ENCODE data around the gene CLHC1.

CLHC1 gene

DNA sequence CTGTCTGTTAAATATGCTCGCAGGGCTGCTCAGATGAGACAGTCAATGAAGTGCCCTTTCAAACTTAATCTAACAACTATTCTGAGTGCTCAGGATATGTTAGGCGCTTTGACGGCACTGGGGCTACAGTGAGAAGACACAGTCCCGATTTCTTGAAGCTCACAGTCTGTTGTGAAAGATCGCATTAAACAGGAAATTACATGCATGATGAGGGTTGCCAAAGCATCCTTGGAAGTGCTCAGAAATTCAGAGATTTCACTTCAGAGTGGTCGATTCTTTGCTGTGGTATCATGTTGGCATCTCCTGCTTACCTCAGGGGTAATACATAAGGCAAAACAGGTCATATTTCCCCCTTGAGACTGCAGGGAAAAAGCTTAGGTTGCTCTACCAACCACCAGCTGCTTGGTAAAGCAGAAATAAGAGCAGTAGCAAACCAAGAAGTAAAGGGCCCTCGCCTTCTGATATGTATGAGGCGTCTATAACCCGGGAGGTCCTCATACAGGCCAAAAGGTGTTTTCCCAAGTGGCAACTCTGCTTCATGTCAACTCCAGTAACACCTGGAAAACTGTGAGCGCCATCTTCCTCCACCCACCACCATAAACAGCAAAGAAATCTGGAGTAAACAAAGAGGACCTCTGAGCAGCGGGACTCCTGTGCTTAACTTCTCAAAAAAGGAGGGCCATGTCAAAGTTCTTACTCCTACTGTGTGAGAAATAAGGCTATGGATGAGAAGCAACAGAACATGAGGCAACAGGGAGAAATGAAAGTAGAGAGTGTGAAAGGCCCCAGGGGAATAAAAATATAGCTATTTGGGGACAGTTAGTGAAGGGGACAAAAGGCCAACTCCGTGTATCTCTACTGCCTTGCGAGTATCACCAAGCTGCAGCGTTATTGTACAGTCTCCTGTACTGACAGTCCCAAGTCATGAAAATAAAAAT, 79.3 kb downstream of the CLHC1 start:
- H3K27ac ChIP-seq = no peak overlapping the region
- TF ChIP-seq, protein P1, sequence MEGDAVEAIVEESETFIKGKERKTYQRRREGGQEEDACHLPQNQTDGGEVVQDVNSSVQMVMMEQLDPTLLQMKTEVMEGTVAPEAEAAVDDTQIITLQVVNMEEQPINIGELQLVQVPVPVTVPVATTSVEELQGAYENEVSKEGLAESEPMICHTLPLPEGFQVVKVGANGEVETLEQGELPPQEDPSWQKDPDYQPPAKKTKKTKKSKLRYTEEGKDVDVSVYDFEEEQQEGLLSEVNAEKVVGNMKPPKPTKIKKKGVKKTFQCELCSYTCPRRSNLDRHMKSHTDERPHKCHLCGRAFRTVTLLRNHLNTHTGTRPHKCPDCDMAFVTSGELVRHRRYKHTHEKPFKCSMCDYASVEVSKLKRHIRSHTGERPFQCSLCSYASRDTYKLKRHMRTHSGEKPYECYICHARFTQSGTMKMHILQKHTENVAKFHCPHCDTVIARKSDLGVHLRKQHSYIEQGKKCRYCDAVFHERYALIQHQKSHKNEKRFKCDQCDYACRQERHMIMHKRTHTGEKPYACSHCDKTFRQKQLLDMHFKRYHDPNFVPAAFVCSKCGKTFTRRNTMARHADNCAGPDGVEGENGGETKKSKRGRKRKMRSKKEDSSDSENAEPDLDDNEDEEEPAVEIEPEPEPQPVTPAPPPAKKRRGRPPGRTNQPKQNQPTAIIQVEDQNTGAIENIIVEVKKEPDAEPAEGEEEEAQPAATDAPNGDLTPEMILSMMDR (conservative IDR thresholded peaks at IDR 0.05) = no peak

DNA sequence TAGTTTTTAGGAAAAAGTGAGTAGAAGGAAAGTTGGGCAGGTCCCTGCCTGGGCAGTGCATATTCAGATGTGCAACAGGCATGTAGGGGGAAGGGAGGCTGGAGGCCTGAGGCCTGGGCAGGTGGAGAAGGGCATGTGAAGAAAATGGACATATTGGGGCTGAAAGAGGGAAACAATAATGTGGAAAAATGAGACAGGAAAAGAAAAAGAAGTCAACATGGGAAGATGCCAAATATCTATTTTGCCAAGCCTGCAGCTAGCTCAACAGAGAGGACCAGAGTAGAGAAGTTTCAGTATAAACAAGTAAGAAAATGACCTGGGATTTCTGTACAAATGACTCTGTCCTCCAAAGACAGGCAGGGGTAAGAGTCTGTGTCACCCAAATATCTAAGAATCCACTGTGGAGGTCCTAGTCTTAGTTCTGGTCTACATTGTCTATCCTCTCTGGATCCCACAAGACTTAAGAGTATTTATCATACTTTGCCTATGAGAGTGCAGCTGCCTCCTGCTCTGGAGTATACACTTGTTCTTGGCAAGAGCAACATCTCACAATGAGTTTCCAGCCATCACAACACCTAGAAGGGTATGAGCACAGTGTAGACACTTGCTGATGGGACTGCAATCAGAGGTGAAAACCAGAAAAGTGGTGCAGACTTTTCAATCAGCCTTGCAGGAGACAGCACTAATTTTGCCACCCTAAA, 80.2 kb downstream of the CLHC1 start:
- TF ChIP-seq, protein P1 (conservative IDR thresholded peaks at IDR 0.05) = no peak
- H3K27ac ChIP-seq = no peak overlapping the region

GRCh38 chr2:55150834-55151233, 81.3 kb downstream of the CLHC1 start:
- no peak overlapping the region for H3K27ac ChIP-seq
- TF ChIP-seq, protein P1 (conservative IDR thresholded peaks at IDR 0.05) = no peak

GRCh38 chr2:55148269-55148668, 83.8 kb downstream of the CLHC1 start:
- TF ChIP-seq, protein P1 (conservative IDR thresholded peaks at IDR 0.05) = no peak
- H3K27ac ChIP-seq = no peak overlapping the region

DNA sequence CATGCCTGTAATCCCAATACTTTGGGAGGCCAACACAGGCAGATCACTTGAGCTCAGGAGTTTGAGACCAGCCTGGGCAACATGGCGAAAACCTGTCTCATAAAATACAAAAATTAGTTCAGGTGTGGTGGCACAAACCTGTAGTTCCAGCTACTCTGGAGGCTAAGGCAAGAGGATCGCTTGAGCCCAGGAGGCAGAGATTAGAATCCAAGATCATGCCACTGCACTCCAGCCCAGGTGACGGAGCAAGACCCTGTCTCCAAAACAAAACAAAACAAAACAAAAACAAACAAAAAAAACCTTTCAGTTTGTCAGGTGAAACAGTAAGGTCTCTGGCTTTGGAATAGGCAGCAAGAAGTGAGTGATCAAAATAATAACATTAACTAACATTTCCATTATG, 84.6 kb downstream of the CLHC1 start:
- TF ChIP-seq, protein P1 (conservative IDR thresholded peaks at IDR 0.05) = no peak
- no peak overlapping the region for H3K27ac ChIP-seq

DNA sequence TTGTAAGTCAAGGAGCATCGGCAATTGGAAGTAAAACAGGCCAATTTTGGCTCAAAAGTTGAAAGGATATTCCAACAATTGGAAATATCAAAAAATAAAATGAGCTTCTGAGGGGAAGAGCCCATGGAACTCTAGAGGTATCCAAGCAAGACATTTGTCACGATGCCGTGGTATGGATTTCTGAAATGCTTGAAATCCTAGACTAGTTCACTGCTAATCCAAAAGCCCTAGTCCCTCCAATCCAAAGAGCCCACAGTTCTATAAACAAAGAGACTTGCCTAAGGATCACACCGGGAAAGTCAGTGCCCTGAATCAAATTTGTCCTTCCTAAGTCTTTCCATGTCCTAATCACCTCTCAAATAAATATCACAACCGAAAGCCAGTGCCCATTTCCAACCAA, 85.1 kb downstream of the CLHC1 start:
- H3K27ac ChIP-seq = no peak overlapping the region

GRCh38 chr2:55146263-55146662, 85.8 kb downstream of the CLHC1 start:
- no peak overlapping the region for H3K27ac ChIP-seq
- TF ChIP-seq, protein P1 (conservative IDR thresholded peaks at IDR 0.05) = no peak

More for the DNA sequence above, 85.1 kb downstream of the CLHC1 start:
- TF ChIP-seq, protein P1 (conservative IDR thresholded peaks at IDR 0.05) = no peak

Measured in VCaP (cell line).